Measurements from ENCODE around the gene SSTR3.

SSTR3 gene

GRCh38 chr22:37241351-37242142, 29.3 kb upstream of the SSTR3 start:
- peak overlapping the region; percentile 74 for H3K4me3 ChIP-seq (replicated peaks; ENCODE audit: low read depth, low read length)
- TF ChIP-seq CTCF (IDR thresholded peaks at IDR 0.05; ENCODE audit: low read length, missing control alignments), result no peak
- no peak for DNase-seq (ENCODE audit: low read depth)

- no peak for TF ChIP-seq CTCF (IDR thresholded peaks at IDR 0.05; ENCODE audit: low read length, missing control alignments)
- no peak overlapping the region for H3K4me3 ChIP-seq (replicated peaks; ENCODE audit: low read depth, low read length)
- DNase-seq (ENCODE audit: low read depth), result no peak
Observed at GRCh38 chr22:37240941-37241320, 28.7 kb upstream of the SSTR3 start.

GRCh38 chr22:37240240-37240940, 28.1 kb upstream of the SSTR3 start:
- DNase-seq (ENCODE audit: low read depth), result no peak
- no peak overlapping the region for H3K4me3 ChIP-seq (replicated peaks; ENCODE audit: low read depth, low read length)
- no peak for TF ChIP-seq CTCF (IDR thresholded peaks at IDR 0.05; ENCODE audit: low read length, missing control alignments)

GRCh38 chr22:37239336-37240239, 27.3 kb upstream of the SSTR3 start:
- DNase-seq (ENCODE audit: low read depth), result no peak
- H3K4me3 ChIP-seq (replicated peaks; ENCODE audit: low read depth, low read length), result no peak overlapping the region
- TF ChIP-seq CTCF (IDR thresholded peaks at IDR 0.05; ENCODE audit: low read length, missing control alignments), result no peak

- DNase-seq (ENCODE audit: low read depth), result no peak
- no peak overlapping the region for H3K4me3 ChIP-seq (replicated peaks; ENCODE audit: low read depth, low read length)
- TF ChIP-seq CTCF (IDR thresholded peaks at IDR 0.05; ENCODE audit: low read length, missing control alignments), result no peak
Observed at GRCh38 chr22:37237371-37238268, 25.3 kb upstream of the SSTR3 start.
